ENCODE data around the gene FOXL1. TPM values are rescaled to one million over a fixed set of nuclear protein-coding genes. Genes with fewer than 3 reads are reported as not detected.

FOXL1 gene
- total and polyA plus RNA-seq, 12 donors = 0.18 to 2.1 (median 0.69) TPM

DNA sequence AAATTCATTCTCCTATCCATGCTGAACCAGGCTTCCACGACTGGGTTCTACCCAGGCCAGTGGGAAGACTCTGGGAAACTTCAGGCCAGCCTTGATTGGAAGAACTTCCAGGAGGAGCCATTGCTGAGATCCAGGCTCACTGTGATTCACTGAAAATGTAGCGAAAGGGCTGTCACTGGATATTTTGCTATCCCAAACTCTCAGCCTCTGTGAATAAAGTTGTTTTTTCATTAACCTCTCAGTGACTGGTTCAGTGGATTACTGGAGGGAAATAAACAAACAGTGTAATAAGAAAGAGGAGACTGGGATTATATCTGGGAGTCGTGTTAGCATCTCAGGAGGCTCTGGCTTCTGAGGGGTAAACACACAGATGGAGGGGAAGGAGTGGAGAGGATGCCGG lies 3.1 kb downstream of the FOXL1 start:
- Histone ChIP-seq H3K27ac (peak overlapping the region in 1 of 5 donors; percentile 22), H3K36me3 (replicated peaks in 1 of 2) (no peaks in the 10 kb centered on the region), H3K27me3 (peaks cover 42% of the 10 kb centered on the region), H3K4me1 (replicated peaks in 1 of 2) (peaks cover 0 to 4% of the 10 kb centered on the region in 2 donors), H3K4me3 (no peak overlapping the region), H3K9me3 (replicated peaks in 1 of 3) (no peaks in the 10 kb centered on the region)
- WGBS, 4 donors = 52 to 67% (median 59%) methylated on average over 4 of the region's 4 CpGs
- intact Hi-C loops (cut with DNase I) = no loop called here
- TF ChIP-seq, protein P1, sequence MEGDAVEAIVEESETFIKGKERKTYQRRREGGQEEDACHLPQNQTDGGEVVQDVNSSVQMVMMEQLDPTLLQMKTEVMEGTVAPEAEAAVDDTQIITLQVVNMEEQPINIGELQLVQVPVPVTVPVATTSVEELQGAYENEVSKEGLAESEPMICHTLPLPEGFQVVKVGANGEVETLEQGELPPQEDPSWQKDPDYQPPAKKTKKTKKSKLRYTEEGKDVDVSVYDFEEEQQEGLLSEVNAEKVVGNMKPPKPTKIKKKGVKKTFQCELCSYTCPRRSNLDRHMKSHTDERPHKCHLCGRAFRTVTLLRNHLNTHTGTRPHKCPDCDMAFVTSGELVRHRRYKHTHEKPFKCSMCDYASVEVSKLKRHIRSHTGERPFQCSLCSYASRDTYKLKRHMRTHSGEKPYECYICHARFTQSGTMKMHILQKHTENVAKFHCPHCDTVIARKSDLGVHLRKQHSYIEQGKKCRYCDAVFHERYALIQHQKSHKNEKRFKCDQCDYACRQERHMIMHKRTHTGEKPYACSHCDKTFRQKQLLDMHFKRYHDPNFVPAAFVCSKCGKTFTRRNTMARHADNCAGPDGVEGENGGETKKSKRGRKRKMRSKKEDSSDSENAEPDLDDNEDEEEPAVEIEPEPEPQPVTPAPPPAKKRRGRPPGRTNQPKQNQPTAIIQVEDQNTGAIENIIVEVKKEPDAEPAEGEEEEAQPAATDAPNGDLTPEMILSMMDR (IDR thresholded peaks at IDR 0.05) = no peak
- no peak for TF ChIP-seq POLR2A (IDR thresholded peaks at IDR 0.05)
- DNase-seq = peak in 1 of 7 donors; percentile 44

- Histone ChIP-seq H3K9me3 (replicated peaks in 1 of 3) (no peaks in the 10 kb centered on the region), H3K36me3 (replicated peaks in 1 of 2) (no peaks in the 10 kb centered on the region), H3K4me3 (no peak overlapping the region), H3K27me3 (peaks cover 19% of the 10 kb centered on the region), H3K27ac (no peak overlapping the region), H3K4me1 (replicated peaks in 1 of 2) (peaks cover 0 to 4% of the 10 kb centered on the region in 2 donors)
- TF ChIP-seq POLR2A (IDR thresholded peaks at IDR 0.05) = no peak
- TF ChIP-seq, protein P1 (IDR thresholded peaks at IDR 0.05) = no peak
- intact Hi-C loops (cut with DNase I) = no loop called here
- peak in 1 of 7 donors; percentile 38 for DNase-seq
- 61 to 86% (median 82%) methylated on average over 5 to 6 of the region's 6 CpGs for WGBS, 4 donors
Measured at GRCh38 chr16:86584071-86584685, 5.8 kb downstream of the FOXL1 start.

GRCh38 chr16:86584726-86585721 lies 6.7 kb downstream of the FOXL1 start:
- H3K4me3 ChIP-seq = no peak overlapping the region
- no peaks in the 10 kb centered on the region for H3K9me3 ChIP-seq (replicated peaks in 1 of 3)
- WGBS, 4 donors = 74 to 84% (median 77%) methylated on average over 10 to 12 of the region's 12 CpGs
- peak in 1 of 7 donors; percentile 39 for DNase-seq
- TF ChIP-seq, protein P1 (IDR thresholded peaks at IDR 0.05) = no peak
- TF ChIP-seq POLR2A (IDR thresholded peaks at IDR 0.05) = no peak
- peak overlapping the region in 2 of 5 donors; percentile 55 to 65 for H3K27ac ChIP-seq
- peaks cover 13% of the 10 kb centered on the region for H3K27me3 ChIP-seq
- no peaks in the 10 kb centered on the region for H3K36me3 ChIP-seq (replicated peaks in 1 of 2)
- H3K4me1 ChIP-seq (replicated peaks in 1 of 2) = peaks cover 0 to 4% of the 10 kb centered on the region in 2 donors
- intact Hi-C loops (cut with DNase I) = no loop called here
